ENCODE measurements around the gene MCOLN3.
A peak's percentile ranks its signal among the peaks of the same experiment; 100 is the strongest.
"Not testable (repeated sequence)": the region's sequence is repeated elsewhere in the genome, so short reads cannot be mapped to it uniquely, and the experiment has no call there.

The MCOLN3 gene

GRCh38 chr1:85047472-85048295 is 616 bp downstream of the MCOLN3 start:
- peak in 1 of 2 donors; percentile 28 for DNase-seq

DNA sequence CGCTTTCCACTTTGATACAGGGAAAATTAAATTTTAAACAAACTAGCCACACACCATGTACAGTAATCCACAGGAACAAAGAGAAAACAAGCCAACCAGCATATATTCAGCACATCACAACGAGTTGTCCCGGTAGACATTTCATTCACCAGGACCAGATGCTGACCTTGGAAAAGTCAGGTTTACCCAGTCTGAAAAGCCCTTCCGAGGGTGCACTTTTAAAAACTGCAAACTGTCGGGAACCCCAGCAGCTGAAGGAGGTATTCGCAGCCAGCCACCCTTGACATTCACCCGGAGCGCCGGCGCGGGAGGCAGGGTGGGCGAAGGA is 1.2 kb downstream of the MCOLN3 start:
- DNase-seq = no peak

DNA sequence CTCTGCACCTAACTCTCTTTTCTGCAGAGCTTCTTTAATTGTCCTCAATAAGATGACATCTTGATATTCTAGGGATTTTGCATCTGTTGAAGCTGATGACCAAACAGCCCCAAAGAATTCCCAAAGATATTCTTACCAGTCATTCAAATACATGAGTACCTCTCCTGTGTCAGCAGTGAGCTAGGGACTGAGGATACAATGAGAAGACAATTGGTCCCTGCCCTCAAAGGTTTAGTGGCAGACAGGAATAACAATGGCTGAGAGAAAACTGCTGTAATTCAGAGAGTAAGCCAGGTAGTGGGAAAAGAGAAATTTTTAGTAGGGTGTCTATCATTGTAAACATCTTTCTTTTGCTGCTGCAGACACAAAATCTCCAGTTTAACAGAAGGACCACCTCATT is 5.9 kb downstream of the MCOLN3 start:
- DNase-seq = no peak

- no peak for DNase-seq
Measured at GRCh38 chr1:85041793-85042192, 6.5 kb downstream of the MCOLN3 start.

GRCh38 chr1:85033221-85033620 is 15.1 kb downstream of the MCOLN3 start:
- DNase-seq = no peak

DNA sequence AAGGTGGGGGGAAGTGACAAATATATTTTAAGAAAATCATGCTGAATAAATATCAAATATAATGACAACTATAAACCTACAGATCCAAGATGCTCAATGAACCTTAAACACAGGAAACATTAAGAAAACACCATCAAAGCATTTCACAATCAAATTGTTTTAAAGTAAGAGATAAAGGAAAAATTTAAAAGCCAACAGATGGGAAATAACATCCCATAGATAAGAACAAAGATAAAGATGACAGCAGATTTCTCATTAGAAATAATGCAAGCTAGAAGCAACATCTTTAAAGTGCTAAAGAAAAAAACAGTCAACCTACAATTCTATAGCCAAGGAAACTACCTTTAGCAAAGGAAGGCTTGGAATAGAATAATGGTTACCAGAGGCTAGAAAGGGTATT is 17.8 kb downstream of the MCOLN3 start:
- no peak for DNase-seq

DNA sequence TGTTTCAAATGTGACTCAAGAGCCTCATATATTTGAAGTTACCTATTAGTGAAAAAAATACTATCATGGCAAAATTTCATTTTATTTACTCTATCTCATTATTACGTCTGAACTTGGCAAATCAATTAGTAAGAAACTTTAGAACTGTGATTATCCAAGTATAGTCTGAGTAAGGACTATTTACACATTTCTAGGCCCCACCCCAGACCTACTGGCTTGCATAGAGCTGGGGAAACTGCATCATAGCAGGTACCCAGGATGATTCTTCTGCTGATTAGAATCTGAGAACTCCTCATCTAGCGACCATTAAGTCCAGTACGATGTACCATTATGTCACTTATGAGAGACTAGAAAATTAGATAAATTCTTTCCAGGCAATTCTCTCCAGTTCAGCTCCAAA is 20.1 kb downstream of the MCOLN3 start:
- DNase-seq = no peak

DNA sequence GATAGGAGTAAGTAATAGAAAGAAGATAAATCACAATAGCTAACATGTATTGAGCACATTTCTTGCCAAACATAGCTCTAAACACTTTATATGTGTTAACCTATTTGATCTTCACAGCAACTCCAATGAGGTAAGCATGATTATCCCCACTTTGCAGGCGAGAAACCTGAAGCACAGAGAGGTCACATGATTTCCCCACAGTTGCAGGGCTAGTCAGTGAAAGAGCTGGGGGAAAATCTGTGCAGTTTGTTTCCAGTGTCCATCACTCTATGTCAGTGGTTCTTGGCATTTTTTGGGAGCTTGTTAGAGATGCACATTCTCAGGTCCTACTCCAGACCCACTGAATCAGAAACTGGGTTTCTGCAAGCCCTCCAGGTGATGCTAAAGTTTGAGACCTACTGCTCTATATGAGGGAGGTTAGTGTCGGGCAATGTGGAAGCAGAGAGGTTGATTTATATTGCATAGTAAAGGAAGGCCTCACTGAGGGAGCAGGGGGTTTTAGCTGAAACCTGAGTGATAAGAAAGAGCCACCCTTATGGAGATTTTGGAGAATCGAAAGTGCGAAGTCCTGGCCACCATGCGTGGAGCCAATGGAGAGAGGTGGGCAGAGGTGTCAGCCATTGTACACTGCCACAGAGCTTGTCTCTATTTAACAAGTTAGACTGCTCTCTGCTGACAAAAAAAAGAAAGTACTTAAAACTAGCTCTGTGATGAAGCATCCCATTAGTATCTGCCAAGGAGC is 20.9 kb downstream of the MCOLN3 start:
- DNase-seq = peak in 1 of 2 donors; percentile 26

GRCh38 chr1:85025940-85026339 is 22.4 kb downstream of the MCOLN3 start:
- DNase-seq = no peak

GRCh38 chr1:85024736-85025135 is 23.6 kb downstream of the MCOLN3 start:
- no peak for DNase-seq

- no peak for DNase-seq
Measured at GRCh38 chr1:85022700-85023099, 25.6 kb downstream of the MCOLN3 start.

- DNase-seq = no peak
Measured at GRCh38 chr1:85019994-85020393, 28.3 kb downstream of the MCOLN3 start.

- DNase-seq = no peak
Measured at GRCh38 chr1:85015826-85016225, 32.5 kb downstream of the MCOLN3 start.

- not testable (repeated sequence) for DNase-seq
Measured at GRCh38 chr1:85005641-85006040, 42.7 kb downstream of the MCOLN3 start.

DNA sequence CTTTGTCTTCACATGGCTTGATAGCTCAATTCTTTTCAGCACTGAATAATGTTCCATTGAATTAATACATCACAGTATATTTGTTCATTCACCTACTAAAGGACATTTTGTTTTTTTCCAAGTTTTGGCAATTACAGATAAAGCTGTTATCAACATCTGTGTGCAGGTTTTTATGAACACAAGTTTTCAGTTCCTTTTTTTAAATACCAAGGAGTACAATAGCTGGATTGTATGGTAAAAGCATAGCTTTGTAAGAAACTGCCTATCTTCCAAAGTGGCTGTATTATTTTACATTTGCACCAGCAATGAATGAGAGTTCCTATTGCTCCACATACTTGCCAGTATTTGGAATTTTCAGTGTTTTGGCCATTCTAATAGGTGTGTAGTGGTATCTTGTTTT is 46.6 kb downstream of the MCOLN3 start:
- no peak for DNase-seq

DNA sequence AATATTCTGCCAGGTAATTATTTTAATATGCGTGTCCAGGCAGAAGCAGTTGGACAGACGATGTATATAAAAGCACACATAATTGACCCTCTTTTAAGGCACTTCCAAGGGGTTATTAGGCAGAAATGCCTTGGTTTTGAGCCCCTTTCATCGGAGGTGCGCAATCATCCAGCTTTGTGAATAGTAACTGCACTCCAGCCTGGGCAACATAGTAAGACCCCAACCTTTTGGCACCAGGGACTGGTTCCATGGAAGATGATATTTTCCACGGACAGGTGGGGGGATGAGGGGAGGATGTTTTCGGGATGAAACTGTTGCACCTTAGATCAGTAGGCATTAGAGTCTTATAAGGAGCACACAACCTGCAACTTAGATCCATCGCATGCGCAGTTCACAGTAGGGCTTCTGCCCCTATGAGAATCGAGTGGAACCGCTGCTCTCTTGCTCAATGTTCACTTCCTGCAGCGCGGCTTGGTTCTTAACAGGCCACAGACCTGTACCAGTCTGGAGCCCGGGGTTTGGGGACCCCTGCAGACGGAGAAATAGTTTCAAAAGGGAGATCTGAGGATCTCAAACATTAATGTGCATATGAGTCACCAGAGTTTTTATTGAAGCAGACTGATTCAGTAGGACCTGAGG is 49.5 kb downstream of the MCOLN3 start:
- DNase-seq = peak; percentile 21 to 22

DNA sequence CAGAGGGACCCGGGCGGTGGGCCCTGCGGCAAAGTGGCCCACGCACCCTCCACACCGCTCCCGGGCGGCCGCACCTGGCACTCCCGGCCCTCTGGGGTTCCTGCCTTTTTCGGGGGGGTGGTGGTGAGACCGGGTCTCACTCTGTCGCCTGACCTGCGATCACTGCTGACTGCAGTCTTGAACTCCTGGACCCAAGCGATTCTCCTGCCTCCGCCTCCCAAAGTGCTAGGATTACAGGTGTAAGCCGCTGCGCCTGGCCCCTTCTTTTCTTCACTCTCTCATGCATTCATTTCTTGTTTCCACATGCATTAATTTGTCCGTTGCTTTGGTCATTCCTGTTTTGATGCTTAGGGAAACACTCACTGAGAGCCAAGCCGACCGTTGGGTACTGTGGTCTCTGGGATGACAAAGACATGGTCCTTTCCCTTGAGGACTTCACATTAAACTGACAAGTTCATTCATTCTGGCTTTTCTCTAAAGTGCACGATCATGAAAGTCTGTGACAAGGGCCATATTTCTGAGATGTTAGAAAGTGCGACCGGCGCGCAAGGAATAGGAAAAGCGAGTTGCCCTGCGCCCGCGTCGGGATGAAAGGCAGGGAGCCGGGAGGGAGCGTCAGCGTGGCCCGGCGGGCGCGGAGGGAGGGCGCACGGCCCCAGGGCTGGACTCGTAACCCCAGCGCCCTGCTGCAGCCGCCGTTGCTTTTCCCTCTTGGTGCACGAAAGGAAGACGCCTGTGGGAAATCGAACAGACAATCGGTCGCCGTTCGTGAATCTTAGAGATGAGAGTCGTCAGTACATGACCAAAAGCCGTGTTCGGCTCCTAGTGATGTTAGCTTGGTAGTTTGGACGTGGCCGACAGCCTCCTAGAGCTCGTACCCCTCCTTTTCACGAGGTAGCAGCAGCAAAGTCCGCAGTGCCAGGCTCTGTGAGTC is 50.4 kb downstream of the MCOLN3 start:
- no peak for DNase-seq

GRCh38 chr1:84996846-84997666 is 51.2 kb downstream of the MCOLN3 start, which contains the start of gene MCOLN2:
MCOLN2 (minus strand) TSS chr1:84997113; CDS start chr1:84996872, 241 bp downstream.
- DNase-seq = peak in 1 of 2 donors; percentile 65

- peak; percentile 13 to 17 for DNase-seq
Measured at GRCh38 chr1:84995484-84996334, 52.6 kb downstream of the MCOLN3 start.
